ENCODE measurements around the gene PILRA.
"Not testable (repeated sequence)": the region's sequence is repeated elsewhere in the genome, so short reads cannot be mapped to it uniquely, and the experiment has no call there.

Gene PILRA

DNA sequence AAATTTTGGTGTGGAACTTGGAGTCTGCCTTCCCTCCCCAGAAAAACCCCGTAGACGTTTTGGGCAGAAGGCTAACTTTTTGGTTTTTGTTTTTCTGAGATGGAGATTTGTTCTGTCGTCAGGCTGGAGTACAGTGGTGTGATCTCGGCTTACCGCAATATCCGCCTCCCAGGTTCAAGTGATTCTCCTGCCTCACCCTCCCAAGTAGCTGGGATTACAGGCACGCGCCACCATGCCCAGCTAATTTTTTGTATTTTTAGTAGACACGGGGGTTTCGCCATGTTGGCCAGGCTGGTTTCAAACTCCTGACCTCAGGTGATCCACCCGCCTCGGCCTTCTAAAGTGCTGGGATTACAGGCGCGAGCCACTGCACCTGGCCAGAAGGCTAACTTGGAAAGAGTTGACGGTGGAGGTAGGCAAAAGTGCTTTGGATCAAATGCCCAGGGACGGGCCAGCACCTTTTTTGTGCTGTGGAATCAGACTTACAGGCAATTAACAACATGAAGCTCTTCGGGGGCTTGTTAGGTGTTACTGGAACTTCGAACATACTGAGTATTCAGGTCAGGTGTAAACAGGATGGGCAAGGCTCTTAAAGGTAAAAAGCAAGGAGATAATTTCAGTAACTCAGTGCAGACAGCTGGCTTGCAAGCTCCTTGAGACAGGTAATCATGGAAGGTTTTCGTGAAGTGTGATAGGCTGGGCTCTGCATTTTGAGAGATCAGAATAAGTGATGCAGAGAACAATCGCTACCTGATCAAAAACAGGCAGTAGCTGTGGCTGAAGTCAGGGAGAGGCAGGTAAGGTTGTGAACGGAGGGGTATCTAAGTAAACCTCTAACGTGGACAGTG lies 61.2 kb downstream of the PILRA start:
- DNase-seq (ENCODE audit: low spot score) = no peak

DNA sequence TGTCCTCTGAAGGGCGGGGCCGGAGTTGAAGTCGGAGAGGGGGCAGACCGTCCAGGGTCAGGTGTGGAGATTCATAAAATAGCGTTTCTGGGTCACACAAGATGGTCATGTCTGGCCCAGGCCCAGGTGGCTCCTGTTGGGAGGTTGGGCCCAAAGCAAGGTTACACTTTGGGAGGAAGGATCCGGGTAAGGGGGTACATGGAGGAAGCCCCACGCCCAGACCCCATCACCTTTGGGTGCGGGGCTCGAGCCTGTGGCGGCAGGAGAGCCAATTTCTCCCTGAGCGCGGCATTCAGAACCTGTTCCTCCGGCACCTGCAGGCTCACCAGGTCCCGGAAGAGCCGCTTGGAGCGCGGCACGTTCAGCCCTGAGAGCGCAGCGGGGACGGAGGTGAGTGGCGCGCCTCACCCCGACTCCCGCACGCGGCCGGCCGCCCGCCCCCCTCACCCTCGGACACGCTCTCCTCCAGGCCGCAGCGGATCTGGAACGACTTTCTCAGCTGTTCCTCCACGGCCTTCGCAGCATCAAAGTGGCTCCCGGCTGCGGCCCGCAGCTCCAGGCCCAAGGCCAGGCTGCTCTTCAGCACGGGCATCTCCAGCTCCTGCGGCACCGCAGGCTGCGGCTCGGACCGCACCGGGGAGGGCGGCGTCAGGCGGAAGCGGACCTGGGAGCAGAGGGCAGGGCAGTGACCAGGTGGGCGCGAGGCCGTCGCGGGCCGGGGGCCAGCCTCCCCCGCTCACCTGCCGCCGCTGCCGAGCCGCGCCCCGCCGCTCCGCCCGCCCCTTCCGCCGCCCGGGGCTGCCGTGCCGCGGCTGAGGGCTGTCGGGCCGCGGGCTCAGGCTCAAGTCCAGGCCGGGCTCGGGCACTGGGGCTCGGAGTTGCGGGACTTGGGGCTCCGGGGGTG lies 62.4 kb downstream of the PILRA start:
- DNase-seq (ENCODE audit: low spot score) = peak; percentile 77

DNA sequence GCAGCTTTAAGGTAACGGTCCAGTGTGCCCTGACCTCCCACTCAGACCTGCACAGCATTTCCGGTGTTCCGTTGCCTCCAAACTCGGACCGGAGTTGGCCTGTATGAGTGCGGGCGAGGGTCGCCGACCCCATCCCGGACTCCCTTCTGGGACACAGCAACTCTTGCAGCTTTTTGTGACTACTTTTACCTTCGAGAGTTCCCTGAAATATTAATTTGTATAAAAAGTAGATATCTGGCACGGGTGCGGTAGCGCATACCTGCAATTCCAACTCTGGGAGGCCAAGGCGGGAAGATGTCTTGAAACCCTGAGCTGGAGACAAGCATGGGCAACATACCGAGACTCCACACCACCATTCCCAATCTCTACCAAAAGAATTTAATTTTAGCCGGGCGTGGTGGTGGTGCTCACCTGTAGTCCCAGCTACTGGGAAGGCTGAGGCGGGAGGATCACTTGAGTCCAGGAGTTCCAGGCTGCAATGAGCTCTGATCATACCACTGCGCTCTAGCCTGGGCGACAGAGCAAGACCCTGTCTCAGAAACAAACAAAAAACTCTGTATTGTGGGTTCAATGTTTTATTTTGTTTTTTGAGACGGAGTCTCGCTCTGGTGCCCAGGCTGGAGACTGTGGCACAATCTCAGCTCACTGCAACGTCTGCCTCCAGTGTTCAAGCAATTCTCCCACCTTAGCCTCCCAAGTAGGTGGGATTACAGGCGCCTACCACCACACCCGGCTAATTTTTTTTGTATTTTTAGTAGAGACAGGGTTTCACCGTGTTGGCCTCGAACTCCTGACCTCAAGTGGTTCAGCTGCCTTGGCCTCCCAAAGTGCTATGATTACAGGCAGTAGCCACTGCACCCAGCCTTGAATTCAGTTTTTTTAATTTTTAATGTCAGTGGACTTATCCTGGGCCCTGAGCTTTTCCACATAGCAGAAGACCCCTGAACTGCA lies 64.1 kb downstream of the PILRA start:
- no peak for DNase-seq (ENCODE audit: low spot score)

DNA sequence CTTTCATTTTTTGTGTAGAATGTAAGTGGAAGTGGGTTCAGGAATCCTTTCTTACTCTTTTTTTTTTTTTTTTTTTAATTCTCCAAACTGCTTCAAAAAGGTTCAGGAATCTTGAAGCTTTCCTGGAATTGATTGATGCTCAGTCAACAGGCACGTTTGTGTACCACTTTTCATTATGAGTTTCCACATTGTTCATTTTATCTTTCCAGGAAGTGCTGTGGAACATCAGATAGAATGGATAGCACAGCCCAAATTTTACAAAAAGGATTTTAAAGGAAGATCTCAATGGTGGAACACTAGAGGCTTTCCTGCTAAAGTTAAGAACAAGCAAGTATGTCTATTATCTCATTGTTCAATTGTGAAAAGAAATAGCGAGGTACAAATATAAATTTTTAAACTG lies 64.9 kb downstream of the PILRA start:
- no peak for DNase-seq (ENCODE audit: low spot score)

DNA sequence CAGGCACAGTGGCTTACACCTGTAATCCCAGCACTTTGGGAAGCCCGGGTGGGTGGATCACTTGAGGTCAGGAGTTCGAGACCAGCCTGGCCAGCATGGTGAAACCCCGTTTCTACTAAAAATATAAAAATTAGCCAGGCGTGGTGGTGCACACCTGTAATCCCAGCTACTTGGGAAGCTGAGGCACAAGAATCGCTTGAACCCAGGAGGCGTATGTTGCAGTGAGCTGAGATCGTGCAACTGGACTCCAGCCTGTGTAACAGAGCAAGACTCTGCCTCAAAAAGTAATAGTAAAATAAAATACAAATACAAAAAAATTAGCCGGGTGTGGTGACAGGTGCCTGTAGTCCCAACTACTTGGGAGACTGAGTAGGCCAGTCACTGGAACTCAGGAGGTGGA lies 65.4 kb downstream of the PILRA start:
- not testable (repeated sequence) for DNase-seq (ENCODE audit: low spot score)

DNA sequence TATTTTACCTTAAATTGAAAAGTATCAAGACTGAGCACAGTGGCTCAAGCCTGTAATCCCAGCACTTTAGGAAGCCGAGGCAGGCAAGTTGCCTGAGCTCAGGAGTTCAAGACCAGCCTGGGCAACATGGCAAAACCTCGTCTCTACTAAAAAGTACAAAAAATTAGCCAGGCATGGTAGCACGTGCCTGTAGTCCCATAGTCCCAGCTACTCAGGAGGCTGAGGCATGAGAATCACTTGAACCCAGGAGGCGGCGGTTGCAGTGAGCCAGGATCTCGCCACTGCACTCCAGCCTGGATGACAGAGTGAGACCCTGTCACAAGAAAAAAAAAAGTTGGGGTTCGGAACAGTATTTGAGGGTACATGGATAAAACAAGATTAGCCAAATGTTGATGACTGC lies 66.0 kb downstream of the PILRA start:
- DNase-seq (ENCODE audit: low spot score) = not testable (repeated sequence)

DNA sequence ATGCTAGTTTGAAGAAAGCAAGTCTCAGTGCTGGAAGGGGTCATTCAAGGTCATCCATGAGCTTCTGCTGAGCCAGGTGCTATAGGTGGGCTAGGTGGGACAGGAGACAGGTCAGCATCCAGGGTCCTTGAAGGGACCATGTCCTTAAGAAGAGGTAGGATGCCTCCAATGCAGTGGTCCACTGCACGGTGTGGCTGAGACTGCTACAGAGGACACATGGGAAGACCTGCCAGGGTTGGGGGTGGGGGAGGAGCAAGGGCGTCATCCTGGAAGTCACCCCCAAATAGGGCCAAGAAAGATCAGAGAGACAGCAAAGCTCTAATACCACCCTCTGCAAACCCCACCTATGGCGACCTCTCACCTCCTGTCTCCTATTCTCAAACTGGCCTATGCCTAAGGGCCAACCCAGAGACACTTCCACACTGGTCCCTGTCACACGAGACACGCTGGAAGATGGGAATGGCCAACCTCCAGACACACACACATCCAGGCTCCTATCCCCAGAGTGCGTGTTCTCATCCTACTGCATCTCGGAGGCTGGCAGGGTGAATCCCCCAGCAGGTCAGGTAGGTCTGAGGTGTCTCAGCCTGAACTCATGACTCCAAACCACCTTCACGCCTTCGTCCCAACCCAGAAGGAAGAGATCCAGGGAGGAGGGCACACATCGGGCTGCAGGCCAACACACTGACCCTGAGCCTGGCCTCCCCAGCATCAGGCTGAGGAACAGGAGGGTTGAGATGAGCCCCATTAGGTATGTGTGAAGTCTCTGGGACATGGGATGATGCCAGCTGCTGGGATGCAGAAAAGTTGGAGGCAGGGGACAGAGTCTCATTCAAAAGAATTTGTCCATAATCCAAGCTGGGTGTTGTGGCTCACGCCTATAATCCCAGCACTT lies 68.6 kb downstream of the PILRA start:
- no peak for DNase-seq (ENCODE audit: low spot score)

DNA sequence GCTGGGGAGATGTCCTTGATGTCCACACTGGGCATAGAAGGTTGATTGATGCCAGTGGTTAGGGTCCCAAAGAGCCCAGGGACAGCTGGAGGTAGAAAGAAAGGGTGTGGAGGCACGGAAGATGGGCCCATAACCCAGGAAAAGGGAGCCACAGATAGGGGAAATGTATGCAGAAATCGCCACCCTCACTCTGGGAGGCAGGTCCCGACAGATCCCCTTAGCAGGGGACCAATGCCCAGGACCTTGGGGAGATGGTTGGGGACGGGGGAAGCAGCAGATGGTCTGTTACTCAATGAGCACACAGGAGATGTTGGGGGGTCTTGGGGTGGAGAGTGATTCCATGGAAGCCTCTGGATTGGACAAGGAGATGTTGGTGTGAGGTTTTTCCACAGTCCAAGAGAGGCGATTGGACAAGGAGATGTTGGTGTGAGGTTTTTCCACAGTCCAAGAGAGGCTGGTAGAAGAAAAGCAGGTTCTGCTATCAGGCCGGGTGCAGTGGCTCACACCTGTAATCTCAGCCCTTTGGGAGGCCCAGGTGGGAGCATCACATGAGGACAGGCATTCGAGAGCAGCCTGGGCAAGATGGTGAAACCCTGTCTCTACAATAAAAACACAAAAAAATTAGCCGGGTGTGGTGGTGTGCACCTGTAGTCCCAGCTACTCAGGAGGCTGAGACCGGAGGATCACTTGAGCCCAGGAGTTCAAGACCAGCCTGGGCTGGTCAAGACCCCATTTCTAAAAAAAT lies 70.0 kb downstream of the PILRA start:
- no peak for DNase-seq (ENCODE audit: low spot score)

DNA sequence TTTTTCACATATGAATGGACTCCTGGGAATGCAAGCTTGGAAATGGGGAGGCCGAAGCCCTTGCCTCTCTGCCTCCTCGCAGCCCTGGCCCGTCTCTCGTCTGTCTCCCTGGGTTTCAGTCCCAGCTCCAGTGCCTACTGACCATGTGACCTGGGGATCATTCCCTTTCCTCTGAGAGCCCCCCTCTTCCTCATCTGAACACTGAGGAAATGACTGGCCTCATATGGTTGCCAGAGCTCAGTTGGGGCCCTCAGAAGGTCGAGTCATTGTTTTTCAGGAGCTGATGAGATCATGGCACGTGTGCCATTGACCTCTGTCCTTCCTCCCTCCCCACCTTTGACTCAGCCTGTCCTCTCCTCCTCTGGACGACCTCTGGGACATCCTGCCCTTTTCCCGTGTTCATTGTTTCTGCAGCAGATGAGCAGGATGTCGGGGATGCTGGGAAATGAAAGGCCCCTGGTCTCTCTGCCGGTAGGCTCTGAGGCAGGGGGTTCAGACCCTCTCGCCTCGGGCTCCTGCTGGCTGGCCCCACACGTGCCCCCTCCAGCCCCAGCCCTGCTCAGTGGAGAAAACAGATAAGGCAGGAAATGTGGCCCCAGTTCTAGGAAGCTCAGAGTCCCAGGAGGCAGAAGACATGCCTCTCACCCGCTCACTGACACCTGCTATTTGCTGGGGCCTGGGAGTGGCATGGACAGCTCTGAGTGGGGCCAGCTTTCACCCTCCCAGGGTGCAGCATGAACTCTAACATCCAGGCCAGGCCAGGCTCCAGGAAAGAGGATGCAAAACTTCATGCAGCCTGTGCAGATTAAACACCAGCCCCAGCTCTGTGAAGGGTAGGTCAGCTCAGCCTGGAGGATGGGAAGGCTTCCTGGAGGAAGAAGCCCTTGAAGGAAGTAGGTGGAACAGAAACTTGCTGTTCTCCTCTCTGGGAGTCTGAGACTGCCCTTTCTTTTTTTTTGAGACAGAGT lies 71.3 kb downstream of the PILRA start:
- DNase-seq (ENCODE audit: low spot score) = no peak

DNA sequence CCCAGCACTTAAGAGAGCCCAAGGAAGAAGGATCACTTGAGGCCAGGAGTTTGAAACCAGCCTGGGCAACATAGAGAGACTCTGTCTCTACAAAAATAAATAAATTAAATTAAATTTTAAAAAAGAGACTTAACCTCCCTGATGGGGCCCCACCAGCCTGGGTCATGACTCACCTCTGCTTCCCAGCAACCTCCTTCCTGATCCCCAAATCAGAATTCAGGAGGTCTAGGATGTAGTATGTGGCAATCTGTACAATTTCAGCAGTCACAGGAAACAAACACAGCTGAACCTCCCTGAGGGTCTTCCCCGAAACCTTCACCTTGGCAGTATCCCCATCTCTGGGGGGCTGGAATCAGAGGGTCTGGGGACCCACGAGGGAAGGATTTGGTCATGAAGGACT lies 72.8 kb downstream of the PILRA start:
- DNase-seq (ENCODE audit: low spot score) = no peak

DNA sequence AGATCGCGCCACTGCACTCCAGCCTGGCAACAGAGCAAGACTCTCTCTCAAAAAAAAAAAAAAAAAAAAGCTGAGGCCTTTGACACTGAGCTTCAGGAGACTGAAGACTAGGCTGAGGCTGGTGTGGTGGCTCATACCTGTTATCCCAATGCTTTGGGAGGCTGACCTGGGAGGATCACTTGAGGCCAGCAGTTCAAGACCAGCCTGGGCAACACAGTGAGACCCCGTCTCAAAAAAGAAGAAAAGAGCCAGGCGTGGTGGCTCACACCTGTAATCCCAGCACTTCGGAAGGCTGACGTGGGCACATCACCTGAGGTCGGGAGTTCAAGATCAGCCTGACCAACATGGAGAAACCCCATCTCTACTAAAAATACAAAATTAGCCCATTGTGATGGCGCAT lies 74.1 kb downstream of the PILRA start:
- DNase-seq (ENCODE audit: low spot score) = not testable (repeated sequence)

DNA sequence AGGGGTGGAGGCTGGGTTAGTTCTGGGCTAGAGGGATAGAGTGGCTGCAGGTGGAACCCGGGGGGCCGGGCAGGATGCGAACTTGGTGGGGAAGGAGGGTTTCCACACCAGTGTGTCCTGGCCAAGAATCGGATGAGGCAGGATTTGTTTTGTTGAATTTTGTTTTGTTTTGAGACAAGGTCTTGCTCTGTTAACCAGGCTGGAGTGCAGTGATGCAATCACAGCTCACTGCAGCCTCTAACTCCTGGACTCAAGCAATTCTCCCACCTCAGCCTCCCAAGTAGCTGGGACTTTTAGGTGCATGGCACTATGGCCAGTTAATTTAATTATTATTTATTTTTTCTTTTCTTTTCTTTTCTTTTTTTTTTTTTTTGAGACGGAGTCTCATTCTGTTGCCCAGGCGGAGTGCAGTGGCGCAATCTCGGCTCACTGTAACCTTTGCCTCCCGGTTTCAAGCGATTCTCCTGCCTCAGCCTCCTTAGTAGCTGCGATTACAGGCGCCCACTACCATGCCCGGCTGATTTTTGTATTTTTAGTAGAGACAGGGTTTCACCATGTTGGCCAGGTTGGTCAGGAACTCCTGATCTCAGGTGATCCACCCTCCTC lies 76.0 kb downstream of the PILRA start:
- no peak for DNase-seq (ENCODE audit: low spot score)

Measured in germinal center (tissue), 1 donor.